Measurements from ENCODE around the gene CDK5R1.
A peak's percentile ranks its signal among the peaks of the same experiment; 100 is the strongest.

Gene CDK5R1

GRCh38 chr17:32492648-32493289 lies 6.0 kb downstream of the CDK5R1 start:
- no peaks in the 10 kb centered on the region for H3K9me3 ChIP-seq
- H3K4me3 ChIP-seq (ENCODE audit: low read depth, low read length) = no peak overlapping the region
- no peaks in the 10 kb centered on the region for H3K4me1 ChIP-seq
- H3K36me3 ChIP-seq = peaks cover 4% of the 10 kb centered on the region
- no peak for TF ChIP-seq CTCF (IDR thresholded peaks at IDR 0.05; ENCODE audit: low read depth, low read length)
- H3K27me3 ChIP-seq = no peaks in the 10 kb centered on the region
- DNase-seq = no peak

GRCh38 chr17:32493571-32493970 lies 6.8 kb downstream of the CDK5R1 start:
- no peak for TF ChIP-seq CTCF (IDR thresholded peaks at IDR 0.05; ENCODE audit: low read depth, low read length)
- H3K4me3 ChIP-seq (ENCODE audit: low read depth, low read length) = no peak overlapping the region
- peaks cover 2% of the 10 kb centered on the region for H3K36me3 ChIP-seq
- no peaks in the 10 kb centered on the region for H3K4me1 ChIP-seq
- no peaks in the 10 kb centered on the region for H3K27me3 ChIP-seq
- H3K9me3 ChIP-seq = no peaks in the 10 kb centered on the region
- DNase-seq = no peak

GRCh38 chr17:32493976-32494513 lies 7.3 kb downstream of the CDK5R1 start:
- TF ChIP-seq CTCF (IDR thresholded peaks at IDR 0.05; ENCODE audit: low read depth, low read length) = no peak
- H3K4me1 ChIP-seq = no peaks in the 10 kb centered on the region
- H3K36me3 ChIP-seq = no peaks in the 10 kb centered on the region
- H3K4me3 ChIP-seq (ENCODE audit: low read depth, low read length) = no peak overlapping the region
- H3K27me3 ChIP-seq = no peaks in the 10 kb centered on the region
- no peaks in the 10 kb centered on the region for H3K9me3 ChIP-seq
- no peak for DNase-seq

GRCh38 chr17:32494621-32495358 lies 8.0 kb downstream of the CDK5R1 start:
- TF ChIP-seq CTCF (IDR thresholded peaks at IDR 0.05; ENCODE audit: low read depth, low read length) = no peak
- Histone ChIP-seq H3K4me1 (no peaks in the 10 kb centered on the region), H3K9me3 (no peaks in the 10 kb centered on the region), H3K36me3 (no peaks in the 10 kb centered on the region), H3K27me3 (no peaks in the 10 kb centered on the region), H3K4me3 (ENCODE audit: low read depth, low read length) (no peak overlapping the region)
- DNase-seq = no peak

- TF ChIP-seq CTCF (IDR thresholded peaks at IDR 0.05; ENCODE audit: low read depth, low read length) = no peak
- no peaks in the 10 kb centered on the region for H3K27me3 ChIP-seq
- no peak overlapping the region for H3K4me3 ChIP-seq (ENCODE audit: low read depth, low read length)
- H3K9me3 ChIP-seq = no peaks in the 10 kb centered on the region
- H3K4me1 ChIP-seq = no peaks in the 10 kb centered on the region
- no peaks in the 10 kb centered on the region for H3K36me3 ChIP-seq
- DNase-seq = peak; percentile 24
Measured at GRCh38 chr17:32495359-32496231, 8.8 kb downstream of the CDK5R1 start.
